Skin of body (tissue), 2 donors: Measurements from ENCODE around the gene WFDC13. TPM values are rescaled to one million over a fixed set of nuclear protein-coding genes. Genes with fewer than 3 reads are reported as not detected.

Experiments used
- small RNA-seq: library from RNA; depleted of rRNA; stranded (forward); fragments of <200 nt; gene quantifications from one replicate; pipeline ENCODE3, GENCODE V24; 2014; ENCODE audit warnings: low replicate concordance
- total RNA-seq: library from RNA; depleted of rRNA; stranded (reverse); fragments of >200 nt; gene quantifications from one replicate; pipeline ENCODE4 v1.2.3, GENCODE V29; 2014

Gene WFDC13
- total RNA-seq, 1 donor from 2014 or later = not detected

Small RNAs within 50 kb of the gene (small RNA-seq; reads per million reads assigned to genes)
- gene MIR3617 = not detected
- not detected for gene SPINT5P

Other genes starting within 250 kb of the WFDC13 start
- 0.39 TPM for gene WFDC2, start 232.3 kb upstream of the WFDC13 start, total RNA-seq
- gene SPINT3, start 186.4 kb upstream of the WFDC13 start, total RNA-seq = not detected
- gene WFDC6, start 162.6 kb upstream of the WFDC13 start, total RNA-seq = not detected
- not detected for gene EPPIN, start 154.6 kb upstream of the WFDC13 start, total RNA-seq
- not detected for gene WFDC8, start 122.8 kb upstream of the WFDC13 start, total RNA-seq
- not detected for gene WFDC10A, start 72.3 kb upstream of the WFDC13 start, total RNA-seq
- not detected for gene WFDC9, start 70.8 kb upstream of the WFDC13 start, total RNA-seq
- gene WFDC11, start 31.8 kb upstream of the WFDC13 start, total RNA-seq = not detected
- not detected for gene WFDC10B, start 3.0 kb downstream of the WFDC13 start, total RNA-seq
- gene SPINT4, start 20.3 kb downstream of the WFDC13 start, total RNA-seq = not detected
- 0.39 TPM for gene WFDC3, start 89.8 kb downstream of the WFDC13 start, total RNA-seq
- gene DNTTIP1, start 89.9 kb downstream of the WFDC13 start, total RNA-seq = 15.8 TPM
- 11.9 TPM for gene UBE2C, start 110.6 kb downstream of the WFDC13 start, total RNA-seq
- gene TNNC2, start 125.3 kb downstream of the WFDC13 start, total RNA-seq = 472 TPM
- 22.8 TPM for gene SNX21, start 131.8 kb downstream of the WFDC13 start, total RNA-seq
- gene ACOT8, start 155.4 kb downstream of the WFDC13 start, total RNA-seq = 15.8 TPM
- gene ZSWIM3, start 155.6 kb downstream of the WFDC13 start, total RNA-seq = 3.6 TPM
- 4.0 TPM for gene ZSWIM1, start 179.2 kb downstream of the WFDC13 start, total RNA-seq
- 0.69 TPM for gene SPATA25, start 185.6 kb downstream of the WFDC13 start, total RNA-seq
- 2.9 TPM for gene NEURL2, start 189.2 kb downstream of the WFDC13 start, total RNA-seq
- 30.9 TPM for gene CTSA, start 189.3 kb downstream of the WFDC13 start, total RNA-seq
- 27.1 TPM for gene PLTP, start 210.1 kb downstream of the WFDC13 start, total RNA-seq
- 13.5 TPM for gene PCIF1, start 232.6 kb downstream of the WFDC13 start, total RNA-seq